Esophagus muscularis mucosa (tissue), 4 donors: ENCODE results near the gene ZC3HAV1. TPM values are rescaled to one million over a fixed set of nuclear protein-coding genes. Genes with fewer than 3 reads are reported as not detected.

Experiments used
- DNase-seq: peaks from one replicate; pipeline ENCODE4 v3.0.0-alpha.2; 2017; ENCODE audit errors: extremely low spot score
- H3K27ac ChIP-seq, 4 donors: fragments of 200-600 bp; sonication (generic); replicated peaks in 1 of 4; 1 replicate in 3 of 4; 2 replicates in 1 of 4; pipeline ENCODE4 v1.5.1; 2016 to 2019; ENCODE audit warnings: mild to moderate bottlenecking in 1 of 4
- H3K27me3 ChIP-seq, 4 donors: fragments of 200-600 bp; sonication (generic); one replicate each; pipeline versions ENCODE4 v1.5.1 to v1.6.0; 2016 to 2019
- H3K36me3 ChIP-seq, 4 donors: fragments of 200-600 bp; sonication (generic); one replicate each; pipeline ENCODE4 v1.5.1; 2016 to 2019
- H3K4me1 ChIP-seq, 4 donors: fragments of 200-600 bp; sonication (generic); one replicate each; pipeline ENCODE4 v1.5.1; 2016 to 2019
- H3K4me3 ChIP-seq, 4 donors: fragments of 200-600 bp; sonication (generic); 1 replicate in 2 of 4; 2 replicates in 2 of 4; pipeline ENCODE4 v1.5.1; 2016 to 2019; ENCODE audit warnings: mild to moderate bottlenecking in 4 of 4, moderate library complexity in 1 of 4
- H3K9me3 ChIP-seq, 4 donors: fragments of 200-600 bp; sonication (generic); 1 replicate in 3 of 4; 2 replicates in 1 of 4; pipeline ENCODE4 v1.5.1; 2016 to 2019
- EP300 ChIP-seq: sonication (generic); formaldehyde crosslinking; IDR thresholded peaks from one replicate; pipeline ENCODE4 v1.6.1; 2017; ENCODE audit warnings: antibody characterized with exemption
- POLR2A ChIP-seq: fragments of 450-650 bp; IDR thresholded peaks from one replicate; pipeline ENCODE4 v1.6.1; 2017; ENCODE audit warnings: antibody characterized with exemption, moderate library complexity, mild to moderate bottlenecking, low read depth
- POLR2AphosphoS5 ChIP-seq, 2 donors: sonication (generic); formaldehyde crosslinking; IDR thresholded peaks; one replicate each; pipeline ENCODE4 v1.6.1; 2017; ENCODE audit warnings: antibody characterized with exemption in 2 of 2
- WGBS: methylation state at CpG from one replicate; pipeline ENCODE4 v1.1.5; 2018; 5-methylcytosine and 5-hydroxymethylcytosine counted together
- intact Hi-C: fragments of 100-400 bp; cut with DNase I; formaldehyde crosslinking; loops from one replicate; pipeline ENCODE4 v1.15.1; 2023
- total RNA-seq, 4 donors: library from RNA; depleted of rRNA; stranded (reverse); fragments of >200 nt; gene quantifications; one replicate each; pipeline versions ENCODE4 v1.1.0 to v1.2.1, GENCODE V29; 2016
- TF ChIP-seq, protein P1 (sequence below), 3 experiments: fragments of 200-600 bp in 2 of 3; fragments of 450-650 bp in 1 of 3; sonication (generic) in 2 of 3; IDR thresholded peaks; one replicate each; pipeline ENCODE4 v1.5.1; 2017 to 2019; ENCODE audit warnings: antibody characterized with exemption in 3 of 3, mild to moderate bottlenecking in 2 of 3, moderate library complexity in 1 of 3

ZC3HAV1 gene
- 10 to 100 TPM; 23.7 to 29.5 (median 27.6) TPM for total RNA-seq

DNA sequence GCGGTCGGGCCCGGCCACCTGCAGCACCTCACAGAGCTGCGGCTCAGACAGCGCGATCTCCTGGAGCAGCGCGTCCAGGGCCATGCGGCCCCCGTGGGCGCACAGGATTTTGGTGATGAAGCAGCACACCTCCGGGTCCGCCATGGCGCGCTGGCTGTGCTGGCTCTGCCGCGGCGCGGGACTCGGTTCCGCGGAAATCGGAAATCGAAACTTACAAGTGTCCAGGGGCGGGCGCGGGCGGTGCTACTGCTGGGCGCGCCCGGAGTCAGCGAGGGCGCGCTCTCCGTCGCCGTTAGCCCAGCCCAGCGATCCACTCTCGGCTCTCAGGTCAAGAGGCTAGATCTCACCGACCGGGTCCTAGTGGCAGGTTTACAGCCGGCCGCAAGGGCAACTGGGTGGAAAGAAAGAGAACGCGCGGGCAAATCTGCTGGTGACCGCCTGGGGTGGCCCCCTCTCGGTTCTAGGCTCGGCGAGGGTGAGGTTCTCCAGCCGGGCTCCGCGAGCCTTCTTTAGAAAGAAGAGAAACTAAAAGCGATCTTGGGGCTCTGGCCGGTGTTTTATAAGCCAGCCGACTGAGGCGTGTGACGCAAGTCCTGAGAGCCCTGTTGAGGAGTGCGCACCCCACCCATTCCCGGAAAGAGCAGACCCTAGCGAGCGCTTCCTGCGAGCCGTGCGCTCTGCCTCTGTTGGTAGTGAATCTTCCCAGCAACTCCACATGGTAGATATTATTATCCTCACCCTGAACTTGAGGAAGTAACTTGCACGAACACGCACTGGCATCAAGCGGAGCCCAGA, at the start of gene ZC3HAV1:
TSS of gene ZC3HAV1 (minus strand) at position 533 of the 795 bp plus-strand sequence. CDS start at position 144, 389 bp downstream.
- under 1% methylated on average over 22 of the region's 68 CpGs for WGBS
- peak within 1 kb of the TSS; percentile 79 to 89 (median 84) for H3K4me3 ChIP-seq
- peak; percentile 97 for DNase-seq
- intact Hi-C loops, result no loop called here
- H3K9me3 ChIP-seq, result no peaks in the 10 kb centered on the region
- H3K4me1 ChIP-seq, result peaks cover 4 to 44% (median 37%) of the 10 kb centered on the region in 4 donors
- no peaks in the 10 kb centered on the region for H3K27me3 ChIP-seq
- no peaks in the 10 kb centered on the region for H3K36me3 ChIP-seq
- peak within 1 kb of the TSS; percentile 87 to 93 (median 90) for H3K27ac ChIP-seq
- TF ChIP-seq EP300 (no peak), POLR2AphosphoS5 (IDR thresholded peaks at IDR 0.05) (peak; percentile 74 to 82), POLR2A (no peak)
- TF ChIP-seq, protein P1, sequence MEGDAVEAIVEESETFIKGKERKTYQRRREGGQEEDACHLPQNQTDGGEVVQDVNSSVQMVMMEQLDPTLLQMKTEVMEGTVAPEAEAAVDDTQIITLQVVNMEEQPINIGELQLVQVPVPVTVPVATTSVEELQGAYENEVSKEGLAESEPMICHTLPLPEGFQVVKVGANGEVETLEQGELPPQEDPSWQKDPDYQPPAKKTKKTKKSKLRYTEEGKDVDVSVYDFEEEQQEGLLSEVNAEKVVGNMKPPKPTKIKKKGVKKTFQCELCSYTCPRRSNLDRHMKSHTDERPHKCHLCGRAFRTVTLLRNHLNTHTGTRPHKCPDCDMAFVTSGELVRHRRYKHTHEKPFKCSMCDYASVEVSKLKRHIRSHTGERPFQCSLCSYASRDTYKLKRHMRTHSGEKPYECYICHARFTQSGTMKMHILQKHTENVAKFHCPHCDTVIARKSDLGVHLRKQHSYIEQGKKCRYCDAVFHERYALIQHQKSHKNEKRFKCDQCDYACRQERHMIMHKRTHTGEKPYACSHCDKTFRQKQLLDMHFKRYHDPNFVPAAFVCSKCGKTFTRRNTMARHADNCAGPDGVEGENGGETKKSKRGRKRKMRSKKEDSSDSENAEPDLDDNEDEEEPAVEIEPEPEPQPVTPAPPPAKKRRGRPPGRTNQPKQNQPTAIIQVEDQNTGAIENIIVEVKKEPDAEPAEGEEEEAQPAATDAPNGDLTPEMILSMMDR (IDR thresholded peaks at IDR 0.05), result peak in 1 of 3 experiments; percentile 11

DNA sequence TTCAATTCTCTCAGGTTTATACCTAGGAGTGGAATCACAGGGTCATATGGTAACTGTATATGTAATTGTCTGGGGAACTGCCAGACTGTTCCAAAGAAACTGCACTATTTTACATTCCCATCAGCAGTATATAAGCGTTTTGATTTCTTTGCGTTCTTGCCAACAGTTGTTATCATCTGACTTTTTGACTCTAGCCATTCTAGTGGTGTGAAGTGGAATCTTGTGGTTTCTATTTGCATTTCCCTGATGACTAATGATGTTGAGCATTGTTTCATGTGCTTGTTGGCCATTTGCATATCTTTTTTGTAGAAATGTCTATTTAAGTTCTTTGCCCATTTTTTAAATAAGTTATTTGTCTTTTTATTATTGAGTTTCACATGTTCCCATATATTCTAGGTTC, 44.3 kb upstream of the ZC3HAV1 start:
- intact Hi-C loops, result no loop called here
- peaks cover 0 to 4% (median 0%) of the 10 kb centered on the region in 4 donors for H3K9me3 ChIP-seq
- TF ChIP-seq POLR2AphosphoS5 (IDR thresholded peaks at IDR 0.05) (no peak), POLR2A (no peak), EP300 (no peak)
- TF ChIP-seq, protein P1 (IDR thresholded peaks at IDR 0.05), result no peak
- WGBS, result 72% methylated on average over 2 of the region's 2 CpGs
- no peak overlapping the region for H3K27ac ChIP-seq
- no peak overlapping the region for H3K4me3 ChIP-seq
- no peaks in the 10 kb centered on the region for H3K27me3 ChIP-seq
- peaks cover 0 to 11% (median 5%) of the 10 kb centered on the region in 4 donors for H3K36me3 ChIP-seq
- no peaks in the 10 kb centered on the region for H3K4me1 ChIP-seq
- no peak for DNase-seq

DNA sequence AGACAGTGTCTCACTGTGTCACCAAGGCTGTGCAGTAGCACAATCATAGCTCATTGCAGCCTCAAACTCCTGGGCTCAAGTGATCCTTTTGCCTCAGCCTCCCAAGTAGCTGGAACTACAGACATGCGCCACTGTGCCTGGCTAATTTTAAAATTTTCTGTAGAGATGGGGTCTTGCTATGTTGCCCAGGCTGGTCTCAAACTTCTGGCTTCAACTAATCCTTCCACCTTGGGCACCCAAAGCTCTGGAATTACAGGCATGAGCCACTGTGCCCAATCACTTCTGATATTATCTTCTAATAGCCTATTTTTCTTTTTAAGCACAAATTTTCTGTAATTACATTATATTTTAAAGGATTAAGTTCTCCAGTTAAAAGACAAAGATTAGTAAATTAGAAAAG, 42.6 kb upstream of the ZC3HAV1 start:
- no peaks in the 10 kb centered on the region for H3K9me3 ChIP-seq
- DNase-seq, result no peak
- no peak overlapping the region for H3K4me3 ChIP-seq
- H3K27me3 ChIP-seq, result no peaks in the 10 kb centered on the region
- intact Hi-C loops, result no loop called here
- no peak for TF ChIP-seq POLR2AphosphoS5 (IDR thresholded peaks at IDR 0.05)
- WGBS, result 93% methylated on average over 1 of the region's 1 CpG
- H3K36me3 ChIP-seq, result peaks cover 0 to 23% (median 11%) of the 10 kb centered on the region in 4 donors
- no peak overlapping the region for H3K27ac ChIP-seq
- no peaks in the 10 kb centered on the region for H3K4me1 ChIP-seq

DNA sequence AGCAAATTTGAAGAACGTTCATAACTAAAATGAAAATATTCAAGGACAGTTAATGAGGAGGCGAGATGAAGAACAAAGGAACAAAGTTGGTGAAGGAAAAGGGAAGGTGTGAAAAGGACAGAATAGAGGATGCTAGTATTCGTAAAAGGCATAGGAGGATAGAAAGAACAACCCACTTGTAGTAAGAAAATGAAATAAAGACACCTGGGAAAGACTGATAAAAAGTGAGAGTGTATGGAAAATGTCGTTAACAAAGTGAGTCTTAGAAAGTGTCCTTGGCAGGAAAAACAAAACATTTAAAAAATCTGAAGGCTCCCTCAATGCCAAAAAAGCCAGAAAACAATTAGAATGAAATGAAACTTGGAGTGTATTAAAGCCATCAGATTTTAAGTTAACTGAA, 29.6 kb upstream of the ZC3HAV1 start:
- intact Hi-C loops, result loop anchor here (10.0 kb wide), 2 partner anchors 86 to 1254 kb away; no protein-coding TSS in a partner anchor

More for the DNA sequence above, 29.6 kb upstream of the ZC3HAV1 start:
- Histone ChIP-seq H3K4me3 (no peak overlapping the region), H3K4me1 (peaks cover 5 to 7% (median 5%) of the 10 kb centered on the region in 4 donors), H3K27ac (no peak overlapping the region), H3K27me3 (no peaks in the 10 kb centered on the region), H3K36me3 (peaks cover 0 to 33% (median 6%) of the 10 kb centered on the region in 4 donors), H3K9me3 (no peaks in the 10 kb centered on the region)
- TF ChIP-seq POLR2A, result no peak
- TF ChIP-seq POLR2AphosphoS5 (IDR thresholded peaks at IDR 0.05), result no peak
- no peak for TF ChIP-seq EP300
- TF ChIP-seq, protein P1 (IDR thresholded peaks at IDR 0.05), result no peak
- WGBS, result 77% methylated on average over 4 of the region's 4 CpGs
- no peak for DNase-seq
